GM18508 (cell line): ENCODE measurements around the gene TSPOAP1.

ENCODE experiments used
- ATAC-seq: cut with Tn5 transposase; IDR thresholded peaks from one replicate; pipeline ENCODE4 v1.9.1; 2021; ENCODE audit warnings: moderate number of reproducible peaks; ENCODE audit not compliant: insufficient read depth, unreplicated experiment

TSPOAP1 gene

DNA sequence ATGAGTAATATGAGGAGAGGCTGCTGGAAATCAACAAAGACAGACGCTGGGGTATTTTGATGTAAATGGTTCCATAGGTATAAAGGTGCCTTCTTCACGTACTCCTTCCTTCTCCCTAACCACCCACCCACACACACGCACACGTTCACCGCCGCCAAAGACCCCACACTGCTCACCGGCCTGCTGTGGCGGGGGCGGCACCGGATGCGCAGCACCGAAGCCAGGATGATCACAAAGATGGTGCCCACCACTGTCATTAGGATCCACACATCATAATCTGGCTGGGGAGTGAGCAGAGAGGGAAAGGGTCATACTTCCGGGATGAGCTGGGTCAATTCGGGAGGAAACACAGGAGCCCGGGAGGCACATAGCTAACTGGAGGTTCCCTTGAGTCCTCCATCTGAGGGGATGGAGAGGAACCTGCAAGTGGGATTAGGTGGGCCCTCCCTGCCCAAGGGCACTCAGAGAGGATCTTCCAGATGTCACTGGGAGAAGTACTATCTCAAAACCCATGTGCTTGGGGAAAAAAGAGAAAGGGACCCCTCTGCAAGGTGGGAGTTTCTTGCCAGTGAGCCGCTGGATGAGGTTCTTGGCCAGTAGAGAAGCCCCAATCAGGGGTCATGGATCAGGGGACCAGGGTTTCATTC, 33.9 kb upstream of the TSPOAP1 start:
- no peak for ATAC-seq

DNA sequence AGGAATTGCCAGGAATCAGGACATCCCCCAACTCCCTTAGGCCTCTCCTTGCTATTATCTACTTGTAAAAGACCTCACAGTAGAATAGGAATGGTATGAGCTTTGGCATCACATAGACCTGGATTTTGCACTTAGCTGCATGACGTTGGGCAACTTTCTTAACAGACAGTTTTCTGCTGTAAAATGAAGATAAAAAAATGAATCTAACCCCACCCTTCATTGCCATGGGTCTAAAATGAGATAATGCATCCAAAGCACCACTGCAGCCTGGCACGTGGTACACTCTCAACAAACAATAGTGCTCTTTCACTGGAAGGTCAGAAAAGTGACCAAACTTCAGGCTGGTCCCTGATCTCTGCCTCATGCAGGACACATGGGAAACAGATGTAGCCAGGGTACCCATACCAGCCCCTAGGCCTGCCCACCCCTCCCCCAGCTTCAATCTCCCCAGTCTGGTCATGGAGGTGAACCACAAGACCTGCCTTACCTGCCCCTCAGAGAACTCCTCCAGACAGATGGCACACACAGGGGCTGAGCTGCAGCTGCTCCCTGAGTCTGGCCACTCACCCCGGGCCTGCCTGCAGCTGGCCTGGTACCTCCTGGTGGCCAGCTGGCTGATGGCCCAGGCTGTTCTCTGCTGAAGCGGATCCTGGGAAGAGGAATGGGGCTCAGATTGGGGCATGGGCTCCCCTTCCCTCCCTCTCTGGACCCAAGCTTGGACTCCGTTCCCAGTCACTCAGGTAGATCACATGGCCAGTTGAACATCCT, 31.9 kb upstream of the TSPOAP1 start:
- ATAC-seq: no peak

DNA sequence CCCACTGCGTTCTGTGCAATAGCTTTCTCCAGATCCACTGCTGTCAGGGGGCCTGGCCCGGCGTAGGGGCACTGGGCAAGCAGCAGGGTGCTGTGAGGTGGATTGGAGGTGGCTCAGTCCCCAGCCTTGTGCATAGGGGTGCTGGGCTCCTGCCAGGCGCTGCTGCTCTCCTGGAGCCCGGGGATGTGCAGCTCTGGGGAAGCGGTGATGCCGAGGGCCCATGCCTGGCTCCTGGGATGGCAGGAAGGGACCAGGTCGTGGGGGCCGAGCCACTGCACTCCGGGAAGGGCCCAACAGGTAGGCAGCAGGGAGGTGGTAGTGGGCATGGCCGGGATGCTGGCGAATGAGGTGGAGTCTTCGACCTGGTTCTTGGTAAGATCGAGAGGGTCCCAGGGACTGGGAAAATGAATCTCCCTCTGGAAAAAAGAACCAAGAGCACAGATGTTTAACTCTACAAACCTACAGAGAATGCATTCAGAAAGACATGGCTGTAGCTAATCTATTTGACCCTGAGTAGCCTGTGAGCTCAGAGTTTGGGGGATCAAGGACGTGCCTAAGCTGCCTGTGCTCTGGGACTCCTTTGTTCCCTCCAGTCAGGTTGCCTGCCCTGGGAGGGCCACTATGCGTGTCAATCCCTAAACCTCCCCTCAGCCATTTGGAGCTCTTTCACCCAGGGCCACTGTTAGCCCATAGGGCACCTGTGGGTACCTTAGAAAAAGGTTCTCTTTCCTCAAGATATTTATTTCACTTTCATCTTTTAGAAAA, 30.0 kb upstream of the TSPOAP1 start:
- ATAC-seq: no peak

DNA sequence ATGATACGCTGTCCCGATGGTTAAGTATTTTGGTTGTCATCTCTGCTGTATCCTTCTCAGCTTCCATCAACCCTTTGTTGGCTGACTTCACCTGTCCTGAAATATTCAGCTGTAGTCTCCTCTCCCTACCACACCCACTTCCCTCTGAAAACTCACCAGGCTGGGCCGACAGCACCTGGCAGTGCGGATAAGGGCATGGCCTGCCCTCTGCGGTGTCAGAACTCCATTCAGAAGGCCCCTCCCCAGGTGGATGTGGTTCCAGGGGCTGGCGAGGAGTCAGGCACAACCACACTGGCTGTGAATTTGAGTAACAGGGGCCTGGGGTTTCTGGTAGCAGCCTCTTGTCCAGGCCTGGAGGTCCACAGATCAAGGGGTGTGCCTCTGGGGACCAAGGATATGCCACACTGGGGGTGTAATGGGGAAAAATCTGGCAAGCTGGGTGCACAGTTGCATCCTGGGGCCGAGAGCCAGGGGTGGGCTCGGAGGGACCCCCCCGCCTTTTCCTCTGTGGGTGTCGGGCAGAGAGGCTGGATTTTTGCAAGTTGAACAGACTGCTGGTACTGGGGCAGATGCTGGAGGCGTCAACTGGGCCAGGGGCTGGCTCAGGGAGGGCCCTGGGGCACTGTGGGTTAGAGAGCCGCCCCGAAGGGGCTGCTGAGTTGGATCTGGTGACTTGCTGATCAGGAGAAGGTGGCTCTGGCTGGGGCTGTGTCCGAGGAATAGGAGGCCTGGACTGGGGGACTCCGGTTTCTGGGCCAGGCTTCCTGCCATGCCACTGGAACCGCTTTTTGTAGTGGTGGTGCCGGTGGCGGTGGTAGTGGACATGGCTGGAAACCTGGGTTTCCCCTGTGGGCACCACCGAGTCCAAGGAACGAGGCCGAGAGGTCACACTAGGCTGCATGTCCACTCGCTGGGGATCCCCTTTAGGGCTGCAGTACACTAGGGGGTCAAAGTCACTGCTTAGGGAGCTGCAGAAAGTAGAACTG, 29.0 kb upstream of the TSPOAP1 start:
- ATAC-seq: no peak

DNA sequence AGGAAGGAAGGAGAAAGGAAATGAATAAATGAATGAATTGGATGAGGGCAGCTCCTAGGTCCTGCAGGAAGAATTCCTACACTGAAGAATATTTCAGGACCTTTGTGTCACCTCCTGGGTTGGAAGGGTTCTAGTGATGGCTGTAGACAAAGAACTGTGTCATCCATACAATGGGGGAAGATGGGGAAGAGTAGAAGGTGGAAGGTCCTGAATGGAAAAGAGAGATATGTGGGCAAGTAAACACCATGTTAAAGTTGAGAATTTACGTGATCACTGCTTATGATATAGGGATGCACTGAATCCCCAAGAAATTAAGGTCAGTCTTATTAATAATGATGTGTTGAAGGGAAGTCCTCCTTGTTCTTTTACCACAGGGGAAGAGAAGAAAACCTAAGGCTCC, 27.6 kb upstream of the TSPOAP1 start:
- no peak for ATAC-seq

DNA sequence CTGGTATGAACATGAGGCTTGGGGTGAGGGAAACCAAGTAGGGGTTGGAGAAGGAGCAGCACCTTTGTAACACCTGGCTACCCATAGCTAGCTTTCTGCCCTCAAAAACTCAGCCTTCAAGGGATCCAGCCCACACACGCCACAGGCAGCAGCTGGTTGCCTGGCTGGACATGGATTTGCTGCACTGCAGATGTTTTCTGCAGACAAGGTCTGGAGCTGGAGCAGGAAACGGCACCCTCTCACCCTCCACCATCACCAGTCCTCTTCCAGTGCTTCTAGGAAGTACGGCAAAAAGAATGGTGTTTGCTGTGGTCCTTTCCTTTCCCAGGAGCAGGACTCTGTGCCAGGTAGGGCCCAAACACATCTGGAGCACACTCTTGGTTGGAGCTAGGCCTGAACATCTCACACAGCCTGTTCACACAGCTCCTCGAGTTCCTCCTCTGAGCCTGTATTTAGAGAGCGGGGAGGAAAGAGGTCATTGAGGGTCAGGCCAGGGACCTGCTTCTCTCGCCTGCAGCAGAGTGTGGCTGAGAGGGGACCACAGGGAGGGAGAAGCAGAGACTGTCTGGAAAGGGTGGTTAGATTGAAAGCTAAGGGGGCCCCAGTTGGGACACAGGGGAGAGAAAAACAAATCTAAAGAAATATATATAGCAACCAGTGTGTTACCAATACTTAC, 26.1 kb upstream of the TSPOAP1 start:
- no peak for ATAC-seq

DNA sequence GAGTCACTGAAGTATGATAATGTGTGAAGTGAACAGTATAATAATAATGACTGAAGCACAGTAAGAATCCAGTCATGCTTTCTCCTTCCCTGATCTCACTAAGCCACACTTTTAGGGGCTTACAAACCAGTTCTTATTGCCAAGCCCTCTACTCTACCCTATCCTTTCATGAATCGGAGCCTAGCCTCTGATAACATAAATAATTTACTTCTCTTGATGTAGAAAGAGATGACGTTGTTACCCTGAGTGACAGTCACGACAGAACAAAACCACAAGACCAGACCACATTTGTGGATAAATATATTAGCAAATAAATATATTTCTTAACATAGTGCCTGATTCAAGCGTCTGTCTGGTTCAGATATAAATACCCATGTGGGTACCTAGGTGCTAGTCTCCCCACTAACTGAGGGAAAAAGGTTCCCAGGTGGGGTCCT, 24.8 kb upstream of the TSPOAP1 start:
- no peak for ATAC-seq

DNA sequence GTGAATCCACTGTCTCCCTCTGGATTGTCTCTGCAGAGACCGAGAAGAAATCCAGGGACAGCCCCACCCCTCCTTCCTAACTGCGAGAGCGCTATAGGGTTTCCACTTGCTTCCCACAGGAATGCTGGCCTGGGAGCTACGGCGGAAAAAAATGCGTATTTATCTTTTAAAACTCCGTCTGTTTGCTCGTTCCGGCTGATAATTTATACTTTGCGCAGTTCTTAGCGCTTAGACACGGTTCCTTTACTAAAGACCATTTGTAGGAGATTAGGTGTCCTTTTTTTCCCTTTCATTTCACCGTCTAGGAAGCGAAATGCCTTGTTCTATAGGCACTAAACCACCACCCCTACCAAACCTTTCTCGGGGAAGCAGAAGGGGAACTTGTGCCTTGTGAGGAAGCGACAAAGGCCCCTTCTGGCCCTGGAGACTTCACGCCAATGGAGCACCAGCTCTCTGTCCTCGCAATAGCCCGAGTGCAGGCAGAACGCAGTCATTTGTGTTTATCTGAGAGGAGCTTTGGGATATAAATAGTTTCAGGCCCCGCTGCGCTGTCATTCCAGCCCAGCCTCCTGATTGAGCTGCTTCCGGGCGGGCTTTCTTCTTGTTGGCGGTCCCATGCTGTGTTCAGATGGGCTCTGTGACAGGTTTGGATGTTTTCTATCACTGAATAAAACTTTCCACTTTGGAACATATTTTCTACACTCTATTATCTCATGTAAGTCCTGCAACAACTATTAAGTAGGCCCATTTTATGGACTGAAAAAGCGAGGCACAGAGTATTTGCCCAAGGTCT, 24.2 kb upstream of the TSPOAP1 start:
- ATAC-seq: no peak

DNA sequence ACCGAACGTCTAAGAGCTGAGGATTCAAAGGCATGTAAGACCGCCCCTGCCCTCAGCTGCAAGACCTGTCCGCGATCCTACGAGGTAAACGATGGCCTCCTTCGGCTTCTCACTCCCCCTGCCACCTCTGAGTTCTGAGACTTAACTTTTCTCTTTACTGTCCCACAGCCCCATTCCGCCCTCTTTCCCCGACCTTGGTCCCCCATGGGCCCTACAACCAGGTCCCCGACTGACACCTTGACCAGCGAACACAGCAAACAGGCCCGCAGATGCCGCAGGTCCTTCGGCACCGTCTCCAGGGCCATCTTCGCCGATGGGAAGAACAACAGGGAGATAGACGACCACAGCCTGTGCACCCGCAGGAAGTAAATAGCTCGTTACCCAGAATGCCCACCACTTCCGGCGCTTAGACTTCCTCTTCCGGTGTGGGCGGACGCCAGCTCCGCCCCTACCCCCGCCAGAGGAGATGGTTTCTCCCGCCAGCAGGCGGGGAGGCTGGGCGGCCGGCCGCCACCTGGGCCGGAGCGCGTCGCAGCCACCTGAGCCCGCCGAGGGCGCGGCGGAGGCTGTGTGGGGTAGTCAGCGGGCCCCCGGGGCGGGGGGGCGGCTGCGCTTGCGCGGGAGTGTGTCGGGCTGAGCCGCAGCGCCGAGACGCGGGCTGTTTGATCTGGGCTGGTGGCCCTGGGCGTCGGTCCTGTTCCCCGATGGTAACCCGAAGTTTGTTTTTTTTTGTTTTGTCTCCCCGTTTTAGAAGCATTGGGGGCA, 23.4 kb upstream of the TSPOAP1 start, which contains the start of gene SUPT4H1:
Gene SUPT4H1, minus strand, starts transcription at position 371 of the 765 bp plus-strand sequence. Its CDS starts 66 bp downstream, at position 305.
- ATAC-seq: peak; percentile 51

DNA sequence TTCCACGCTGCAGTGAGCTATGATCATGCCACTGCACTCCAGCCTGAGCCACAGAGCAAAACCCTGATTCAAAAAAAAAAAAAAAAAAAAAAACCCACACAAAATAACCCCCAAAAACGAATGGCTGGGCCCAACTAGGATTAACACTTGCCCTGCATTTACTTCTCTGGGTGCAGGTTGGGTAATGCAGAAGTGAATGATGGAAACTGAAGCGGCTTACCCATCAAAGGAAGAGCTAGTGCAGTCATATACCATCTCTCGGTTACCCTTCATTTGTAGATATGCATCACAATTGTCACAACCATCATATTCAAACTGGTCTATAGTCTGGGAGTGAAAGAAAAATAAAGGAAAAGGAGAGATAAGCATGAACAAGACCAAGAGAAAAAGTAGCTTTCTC, 22.6 kb upstream of the TSPOAP1 start:
- ATAC-seq: no peak

DNA sequence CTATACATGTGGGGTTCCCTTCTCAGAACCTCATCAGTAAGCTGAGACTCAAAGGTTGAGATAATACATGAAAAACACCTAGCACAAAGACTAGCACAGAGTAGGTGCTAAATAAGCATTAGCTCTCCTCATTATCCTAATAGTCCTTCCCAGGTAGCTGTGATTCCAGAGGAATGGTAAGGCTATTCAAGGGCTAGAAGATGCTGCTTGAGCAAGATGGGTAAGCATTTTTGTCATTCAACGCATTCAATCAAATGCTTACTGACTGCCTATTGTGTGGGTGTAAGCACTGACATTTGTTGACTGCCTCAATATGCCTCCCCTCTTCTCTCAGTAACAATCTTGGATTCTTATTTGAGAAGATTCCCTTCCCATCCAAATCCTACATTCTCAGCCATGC, 19.4 kb upstream of the TSPOAP1 start:
- no peak for ATAC-seq

DNA sequence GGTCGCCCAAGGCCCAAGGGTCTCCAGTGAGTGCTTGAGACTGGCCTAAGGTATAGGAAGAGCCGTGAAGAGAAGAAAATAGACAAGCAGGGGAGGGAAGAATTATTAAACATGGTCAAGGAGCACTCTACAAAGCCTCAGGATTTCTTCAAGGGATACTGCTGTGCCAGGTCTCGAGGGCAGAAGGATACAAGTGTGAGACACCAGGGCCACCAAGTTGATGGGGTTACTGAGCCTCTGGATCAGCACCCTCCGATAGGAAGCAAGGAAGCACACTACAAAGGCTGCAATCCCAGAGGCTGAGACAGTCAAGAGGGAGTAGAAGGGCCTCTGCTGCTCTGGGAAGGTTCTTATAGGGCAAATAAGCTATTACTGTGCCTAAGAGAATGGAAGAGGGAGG, 16.9 kb upstream of the TSPOAP1 start:
- ATAC-seq: no peak

DNA sequence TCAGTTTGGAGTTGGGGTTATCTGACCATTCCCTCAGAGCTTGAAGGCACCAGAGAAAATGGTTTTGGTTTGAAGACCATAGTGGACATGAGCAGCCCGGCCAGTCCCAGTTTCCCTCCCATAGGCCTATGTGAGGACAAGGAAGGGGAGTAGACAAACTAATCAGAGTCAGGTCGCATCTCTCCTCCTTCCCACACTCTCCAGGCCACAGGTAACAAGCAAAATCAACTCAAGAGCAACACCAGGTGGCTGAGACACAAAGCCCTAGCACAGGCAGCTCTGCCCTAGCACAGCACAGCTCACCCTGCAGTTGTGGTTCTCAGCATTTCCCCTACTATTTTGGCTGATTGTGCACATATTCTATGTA, 16.2 kb upstream of the TSPOAP1 start:
- ATAC-seq: peak; percentile 16

DNA sequence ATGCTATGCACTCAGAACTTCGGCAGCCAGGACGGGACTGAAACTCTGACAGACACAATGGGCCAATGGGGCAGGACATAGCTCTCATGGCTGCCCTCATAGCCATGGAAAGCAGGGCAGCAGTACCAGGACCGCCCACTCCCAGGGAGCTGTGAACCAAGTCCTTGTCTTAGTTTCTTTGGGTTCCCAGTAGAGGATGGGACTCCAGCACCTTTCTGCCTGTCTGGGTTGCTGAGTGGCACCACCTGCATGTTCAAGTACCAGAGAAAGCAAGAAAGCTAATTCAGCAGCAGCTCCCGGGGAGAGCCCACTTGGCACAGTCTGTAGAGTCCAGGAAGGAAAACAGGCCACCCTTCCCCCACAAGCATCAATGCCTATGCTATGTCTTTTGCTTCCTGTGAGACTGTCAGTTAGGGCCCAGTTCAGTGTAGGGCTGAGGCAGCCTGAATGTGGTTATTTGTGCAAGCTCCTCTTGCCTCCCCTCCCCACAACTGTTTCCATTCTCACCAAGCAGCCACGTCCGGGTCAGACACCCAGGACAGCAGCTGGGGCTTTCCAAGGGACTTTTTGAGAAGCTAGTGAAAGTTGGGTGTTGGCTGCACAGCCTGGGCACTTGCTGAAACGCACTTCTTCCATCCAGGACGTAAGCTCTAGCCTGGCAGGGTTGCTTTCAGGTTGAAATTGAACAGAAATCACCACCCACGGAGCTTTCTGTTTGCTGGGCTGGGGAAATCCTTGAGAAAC, 15.6 kb upstream of the TSPOAP1 start:
- ATAC-seq: peak; percentile 63

DNA sequence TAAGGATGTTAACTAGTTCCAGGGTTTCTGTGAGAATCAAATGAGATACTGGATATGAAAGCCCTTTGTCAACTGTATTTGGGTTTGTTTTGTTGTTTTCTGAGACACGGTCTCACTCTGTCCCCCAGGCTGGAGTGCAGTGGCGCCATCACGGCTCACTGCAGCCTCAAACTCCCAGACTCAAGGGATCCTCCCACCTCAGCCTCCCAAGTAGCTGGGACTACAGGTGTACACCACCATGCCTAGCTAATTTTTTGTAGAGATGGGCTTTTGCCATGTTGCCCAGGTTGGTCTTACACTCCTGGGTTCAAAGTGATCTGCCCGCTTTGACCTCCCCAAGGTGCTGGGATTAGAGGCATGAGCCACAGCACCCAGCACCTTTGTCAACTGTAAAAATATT, 14.5 kb upstream of the TSPOAP1 start:
- no peak for ATAC-seq

DNA sequence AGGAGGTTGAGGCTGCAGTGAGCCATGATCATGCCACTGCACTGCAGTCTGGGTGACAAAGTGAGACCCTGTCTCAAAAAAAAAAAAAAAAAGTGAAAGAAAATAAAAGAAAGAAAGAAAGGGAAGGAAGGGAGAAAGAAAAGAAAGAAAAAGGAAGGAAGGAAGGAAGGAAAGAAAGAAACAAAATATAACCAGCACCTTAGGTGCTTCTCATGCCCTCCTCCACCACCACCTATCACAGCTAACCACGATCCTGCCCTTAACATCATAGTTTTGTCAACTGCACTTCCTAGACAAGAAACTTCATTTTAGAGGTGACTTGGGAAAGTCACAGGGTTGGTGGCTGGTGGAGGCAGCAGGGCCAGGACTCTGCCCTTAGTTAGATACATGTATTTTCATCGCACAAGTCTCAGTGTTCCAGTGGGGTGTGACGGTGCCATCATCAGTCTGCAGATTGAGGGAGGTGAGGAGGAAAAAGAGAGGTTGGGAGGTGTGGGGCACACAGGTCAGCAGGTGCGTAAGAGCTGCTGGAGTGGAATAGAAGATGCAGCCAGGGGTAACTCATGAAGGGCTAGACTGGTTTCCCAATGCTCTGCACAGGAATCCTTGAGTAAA, 13.4 kb upstream of the TSPOAP1 start:
- no peak for ATAC-seq
